GM19099 (cell line): ENCODE results near the gene BDH2.

Experiments used
- POLR2A ChIP-seq: IDR thresholded peaks from 3 replicates; pipeline ENCODE4 v1.6.1; 2011; ENCODE audit warnings: low read depth; ENCODE audit not compliant: insufficient read length; ENCODE audit errors: extremely low read depth

BDH2 gene

DNA sequence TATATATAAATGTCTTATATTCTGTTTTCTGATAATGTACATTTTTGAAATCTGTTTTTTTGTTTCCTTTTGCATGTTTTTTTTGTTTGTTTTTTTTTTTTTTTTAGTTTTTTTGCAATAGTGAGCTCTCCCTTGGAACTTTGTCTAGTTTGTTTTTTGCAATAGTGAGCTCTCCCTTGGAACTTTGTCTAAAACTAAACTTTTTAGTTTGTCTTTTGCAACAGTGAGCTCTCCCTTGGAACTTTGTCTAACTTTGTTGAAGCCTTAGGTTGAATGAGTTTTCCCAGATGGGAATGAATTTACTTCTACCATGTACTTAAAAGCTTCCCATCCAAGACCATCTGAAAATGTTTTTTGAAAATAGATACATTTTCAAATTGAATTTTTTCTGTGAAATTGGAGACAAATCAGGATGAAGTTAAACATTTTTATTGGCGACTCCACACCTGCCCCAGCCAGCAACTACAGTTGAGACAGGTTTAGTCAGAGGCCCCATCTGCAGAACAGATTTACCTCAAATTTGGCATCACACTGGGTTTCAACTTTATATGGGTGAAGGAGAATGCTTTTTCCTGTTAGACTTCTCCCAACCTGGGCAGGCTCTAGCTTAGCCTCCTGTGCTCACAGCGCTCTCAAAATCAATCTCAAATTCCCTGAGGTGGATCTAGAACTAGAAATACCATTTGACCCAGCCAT is 39.0 kb downstream of the BDH2 start:
- TF ChIP-seq POLR2A = no peak

DNA sequence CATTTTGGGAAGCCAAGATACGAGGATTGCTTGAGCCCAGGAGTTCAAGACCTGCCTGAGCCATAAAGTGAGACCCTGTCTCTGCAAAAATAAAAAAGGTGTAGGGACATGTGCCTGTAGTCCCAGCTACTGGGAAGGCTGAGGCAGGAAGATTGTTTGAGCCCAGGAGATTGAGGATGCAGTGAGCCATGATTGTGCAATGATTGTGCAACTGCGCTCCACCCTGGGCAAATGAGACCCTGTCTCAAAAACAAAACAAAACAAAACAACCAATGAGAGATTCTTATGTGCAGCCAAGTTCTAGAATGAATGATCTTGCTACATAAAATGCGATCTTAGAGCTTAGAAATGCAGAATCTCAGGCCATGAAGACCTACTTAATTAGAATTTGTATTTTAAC is 45.6 kb downstream of the BDH2 start:
- no peak for TF ChIP-seq POLR2A

DNA sequence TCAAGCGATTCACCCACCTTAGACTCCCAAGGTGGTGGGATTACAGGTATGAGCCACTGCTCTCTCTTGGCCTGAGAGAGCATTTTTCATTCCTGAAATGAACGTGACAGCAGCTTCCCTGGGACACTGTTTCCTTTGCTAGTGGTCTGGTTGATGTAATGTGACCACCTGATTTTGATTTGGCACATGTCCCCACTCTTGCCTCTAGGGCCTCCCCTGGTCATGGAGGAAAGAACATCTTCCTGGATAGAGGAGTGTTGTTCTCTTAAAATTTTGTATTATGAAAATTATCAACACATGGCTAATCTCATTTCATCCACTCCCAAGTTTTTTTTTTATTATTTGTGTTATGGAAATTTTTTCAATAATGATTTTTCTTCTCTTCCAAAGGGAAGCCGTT is 46.9 kb downstream of the BDH2 start:
- no peak for TF ChIP-seq POLR2A

- no peak for TF ChIP-seq POLR2A
Observed at GRCh38 chr4:103052145-103052544, 47.5 kb downstream of the BDH2 start.

DNA sequence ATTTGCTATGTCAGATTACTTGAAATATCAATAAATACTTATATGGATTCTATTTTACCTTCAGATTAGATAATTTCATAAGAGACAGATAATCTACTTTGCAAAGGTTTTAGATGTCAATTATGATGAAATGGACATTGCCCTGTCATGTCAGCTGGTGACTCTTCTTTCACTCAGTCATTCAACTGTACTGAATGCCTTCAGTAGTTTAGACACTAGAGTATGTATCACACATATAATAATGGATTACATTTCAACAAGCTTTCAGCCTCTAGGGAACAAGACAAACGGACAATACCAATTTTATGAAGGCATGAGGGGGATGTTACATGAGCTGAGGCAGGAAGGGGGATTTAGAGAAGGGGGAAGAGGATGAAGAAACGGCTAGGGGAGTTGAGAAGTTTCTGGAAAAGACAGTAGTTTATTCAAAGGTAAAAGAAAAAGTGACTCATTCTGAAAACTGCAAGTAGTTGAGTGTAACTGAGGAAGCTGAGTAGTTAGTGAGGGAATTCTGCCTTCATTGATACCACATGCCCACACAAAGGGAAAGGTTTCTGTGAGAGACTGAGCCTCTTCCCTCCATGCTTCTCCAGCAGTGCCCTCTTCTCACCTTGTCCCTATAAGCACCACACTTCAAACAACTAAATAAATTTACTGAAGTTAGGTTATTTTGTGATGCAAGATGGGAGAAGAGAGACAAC is 48.7 kb downstream of the BDH2 start:
- no peak for TF ChIP-seq POLR2A

- no peak for TF ChIP-seq POLR2A
Observed at GRCh38 chr4:103046416-103047290, 53.0 kb downstream of the BDH2 start.

- no peak for TF ChIP-seq POLR2A
Observed at GRCh38 chr4:103044183-103044582, 55.5 kb downstream of the BDH2 start.

DNA sequence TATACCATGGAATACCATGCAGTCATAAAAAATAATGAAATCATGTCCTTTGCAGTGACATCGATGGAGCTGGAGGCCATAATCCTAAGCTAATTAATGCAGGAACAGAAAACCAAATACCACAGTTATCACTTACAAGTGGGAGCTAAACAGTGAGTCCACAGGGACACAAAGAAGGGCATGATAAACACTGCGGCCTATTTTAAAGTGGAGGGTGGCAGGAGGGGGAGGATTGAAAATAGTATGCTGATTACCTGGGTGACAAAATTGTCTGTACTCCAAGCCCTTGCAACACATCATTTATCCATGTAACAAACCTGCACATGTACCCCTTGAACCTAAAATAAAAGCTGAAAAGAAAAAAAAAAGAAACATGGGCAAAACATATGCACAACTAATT is 63.5 kb downstream of the BDH2 start:
- no peak for TF ChIP-seq POLR2A

GRCh38 chr4:103032574-103032973 is 67.1 kb downstream of the BDH2 start:
- no peak for TF ChIP-seq POLR2A

GRCh38 chr4:103030791-103031190 is 68.8 kb downstream of the BDH2 start:
- no peak for TF ChIP-seq POLR2A

GRCh38 chr4:103029300-103029699 is 70.3 kb downstream of the BDH2 start:
- TF ChIP-seq POLR2A = no peak
